Measurements from ENCODE around the gene ZNF423. TPM values are rescaled to one million over a fixed set of nuclear protein-coding genes. Genes with fewer than 3 reads are reported as not detected.

The ZNF423 gene
- polyA plus RNA-seq, 1 donor from 2014 or later, result 4.5 TPM

- Histone ChIP-seq H3K9ac (ENCODE audit: low read length) (no peak overlapping the region), H2AFZ (ENCODE audit: low read depth, low read length) (no peak overlapping the region)
- TF ChIP-seq TAF1 (IDR thresholded peaks at IDR 0.05; ENCODE audit: low read depth), result no peak
Observed at GRCh38 chr16:49523435-49524159, 332.3 kb downstream of the ZNF423 start.

GRCh38 chr16:49521734-49522325, 334.1 kb downstream of the ZNF423 start:
- Histone ChIP-seq H3K4me2 (ENCODE audit: low read length) (no peak overlapping the region), H3K27ac (ENCODE audit: low read length) (no peak overlapping the region), H3K9me3 (ENCODE audit: low read length) (no peaks in the 10 kb centered on the region), H3K4me3 (ENCODE audit: low read length) (no peak overlapping the region), H3K27me3 (ENCODE audit: insufficient read depth, low read depth, low read length) (no peaks in the 10 kb centered on the region), H3K9me2 (ENCODE audit: insufficient read depth, low read length) (no peaks in the 10 kb centered on the region), H4K20me1 (ENCODE audit: insufficient read depth) (no peaks in the 10 kb centered on the region), H2AFZ (ENCODE audit: low read depth, low read length) (no peak overlapping the region), H3F3A (ENCODE audit: insufficient read depth, low read length, poor library complexity, severe bottlenecking) (no peaks in the 10 kb centered on the region), H3K36me3 (ENCODE audit: insufficient read depth, low read length) (no peaks in the 10 kb centered on the region), H3K9ac (ENCODE audit: low read length) (no peak overlapping the region), H3K79me2 (replicated peaks; ENCODE audit: insufficient read depth, low read length) (no peaks in the 10 kb centered on the region)
- TF ChIP-seq EZH2 (IDR thresholded peaks at IDR 0.05; ENCODE audit: borderline replicate concordance, insufficient read depth, low read length, poor library complexity, severe bottlenecking) (no peak), MXI1 (conservative IDR thresholded peaks at IDR 0.05; ENCODE audit: poor library complexity, severe bottlenecking) (no peak), RAD21 (conservative IDR thresholded peaks at IDR 0.05) (no peak), REST (IDR thresholded peaks at IDR 0.05; ENCODE audit: borderline replicate concordance) (no peak), TAF1 (IDR thresholded peaks at IDR 0.05; ENCODE audit: low read depth) (no peak), POLR2AphosphoS5 (IDR thresholded peaks at IDR 0.05) (no peak)

More at GRCh38 chr16:49523435-49524159, 332.3 kb downstream of the ZNF423 start:
- H4K20me1 ChIP-seq (ENCODE audit: insufficient read depth), result no peaks in the 10 kb centered on the region
- H3K9me2 ChIP-seq (ENCODE audit: insufficient read depth, low read length), result no peaks in the 10 kb centered on the region
- no peak overlapping the region for H3K4me2 ChIP-seq (ENCODE audit: low read length)
- H3K9me3 ChIP-seq (ENCODE audit: low read length), result no peaks in the 10 kb centered on the region
- no peaks in the 10 kb centered on the region for H3F3A ChIP-seq (ENCODE audit: insufficient read depth, low read length, poor library complexity, severe bottlenecking)
- no peak overlapping the region for H3K4me3 ChIP-seq (ENCODE audit: low read length)
- no peaks in the 10 kb centered on the region for H3K79me2 ChIP-seq (replicated peaks; ENCODE audit: insufficient read depth, low read length)
- no peaks in the 10 kb centered on the region for H3K27me3 ChIP-seq (ENCODE audit: insufficient read depth, low read depth, low read length)
- no peak overlapping the region for H3K27ac ChIP-seq (ENCODE audit: low read length)
- no peaks in the 10 kb centered on the region for H3K36me3 ChIP-seq (ENCODE audit: insufficient read depth, low read length)

DNA sequence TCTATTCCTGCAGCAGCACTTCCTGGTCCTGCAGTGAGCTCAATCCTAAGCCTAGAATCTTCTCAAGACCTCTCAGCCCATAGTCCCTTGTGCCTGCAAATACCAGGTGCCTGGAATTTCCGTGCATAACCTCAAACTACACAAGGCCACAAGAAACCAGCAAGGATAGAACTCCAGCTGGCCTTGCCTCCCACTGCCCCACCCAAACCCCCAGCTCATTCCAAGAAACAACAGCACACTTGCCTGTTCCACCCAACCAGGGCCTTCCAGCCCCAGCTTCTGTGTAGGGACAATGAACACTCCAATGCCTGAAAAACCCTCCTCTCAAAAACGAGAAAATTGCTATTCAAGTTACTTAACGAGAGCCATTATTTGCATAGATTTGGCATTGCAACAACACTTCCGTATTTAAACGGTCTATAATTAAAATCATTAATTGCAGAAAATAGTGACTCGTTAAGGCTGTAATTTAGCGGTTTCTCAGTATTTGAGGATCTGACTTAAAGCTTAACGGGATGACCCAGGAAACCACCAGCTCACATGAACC, 335.3 kb downstream of the ZNF423 start:
- Histone ChIP-seq H3K9ac (ENCODE audit: low read length) (no peak overlapping the region), H3K4me2 (ENCODE audit: low read length) (no peak overlapping the region), H3K36me3 (ENCODE audit: insufficient read depth, low read length) (no peaks in the 10 kb centered on the region), H3K79me2 (replicated peaks; ENCODE audit: insufficient read depth, low read length) (no peaks in the 10 kb centered on the region), H3K4me3 (ENCODE audit: low read length) (no peak overlapping the region), H3K9me3 (ENCODE audit: low read length) (no peaks in the 10 kb centered on the region), H3K27me3 (ENCODE audit: insufficient read depth, low read depth, low read length) (no peaks in the 10 kb centered on the region), H3K9me2 (ENCODE audit: insufficient read depth, low read length) (no peaks in the 10 kb centered on the region), H2AFZ (ENCODE audit: low read depth, low read length) (no peak overlapping the region), H4K20me1 (ENCODE audit: insufficient read depth) (no peaks in the 10 kb centered on the region), H3F3A (ENCODE audit: insufficient read depth, low read length, poor library complexity, severe bottlenecking) (no peaks in the 10 kb centered on the region), H3K27ac (ENCODE audit: low read length) (no peak overlapping the region)
- TF ChIP-seq EP300 (conservative IDR thresholded peaks at IDR 0.05; ENCODE audit: poor library complexity, severe bottlenecking), result no peak
